Effector memory CD4-positive, alpha-beta T cell (primary cell): ENCODE results near the gene HIBADH.

Source experiments
- DNase-seq, 3 donors: peaks; one replicate each; pipeline ENCODE4 v3.0.0-alpha.2; 2020
- H3K27ac ChIP-seq: 2 replicates; pipeline ENCODE4 v1.7.0; 2013; ENCODE audit warnings: mild to moderate bottlenecking, low read length, moderate library complexity; ENCODE audit not compliant: insufficient read depth, poor library complexity, severe bottlenecking
- H3K27me3 ChIP-seq: replicated peaks from 2 replicates; pipeline ENCODE4 v1.7.0; 2013; ENCODE audit warnings: mild to moderate bottlenecking, low read length; ENCODE audit not compliant: insufficient read depth, control insufficient read depth, poor library complexity, severe bottlenecking
- H3K36me3 ChIP-seq: 2 replicates; pipeline ENCODE4 v1.7.0; 2013; ENCODE audit warnings: mild to moderate bottlenecking, low read length, moderate library complexity; ENCODE audit not compliant: control insufficient read depth, insufficient read depth
- H3K4me1 ChIP-seq: 2 replicates; pipeline ENCODE4 v1.7.0; 2013; ENCODE audit warnings: low read length, mild to moderate bottlenecking; ENCODE audit not compliant: control insufficient read depth, insufficient read depth, poor library complexity, severe bottlenecking
- H3K4me3 ChIP-seq: 2 replicates; pipeline ENCODE4 v1.7.0; 2013; ENCODE audit warnings: low read length, low read depth, mild to moderate bottlenecking; ENCODE audit not compliant: insufficient read depth, poor library complexity, severe bottlenecking
- H3K9me3 ChIP-seq: 2 replicates; pipeline ENCODE4 v1.7.0; 2013; ENCODE audit warnings: mild to moderate bottlenecking, low read length, moderate library complexity; ENCODE audit not compliant: control insufficient read depth

Gene HIBADH

DNA sequence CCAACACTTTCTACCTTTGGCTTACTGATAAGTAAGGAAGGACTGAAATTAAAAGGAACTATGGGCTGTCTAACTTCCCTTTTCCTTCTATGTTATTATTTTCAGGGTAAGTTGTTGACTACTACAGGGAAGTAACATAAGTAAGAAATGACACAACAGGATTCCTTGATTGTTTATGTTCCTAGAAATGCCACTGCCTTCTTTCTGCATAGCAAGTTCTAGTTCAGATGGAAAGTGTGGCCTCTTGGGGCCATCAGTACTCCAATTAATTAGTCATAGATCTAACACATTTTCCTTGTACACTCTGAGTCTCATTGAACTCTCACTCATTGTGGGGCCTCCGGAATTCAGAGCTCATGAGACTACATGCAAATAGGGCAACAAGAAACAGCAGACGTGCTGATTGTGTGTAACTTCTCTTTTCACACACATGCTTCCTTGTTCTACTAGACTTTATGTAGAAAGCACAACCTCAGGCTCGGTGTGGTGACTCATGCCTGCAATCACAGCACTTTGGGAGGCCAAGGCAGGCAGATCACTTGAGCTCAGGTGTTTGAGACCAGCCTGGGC lies 35.3 kb upstream of the HIBADH start:
- no peak overlapping the region for H3K27ac ChIP-seq
- no peaks in the 10 kb centered on the region for H3K4me1 ChIP-seq

DNA sequence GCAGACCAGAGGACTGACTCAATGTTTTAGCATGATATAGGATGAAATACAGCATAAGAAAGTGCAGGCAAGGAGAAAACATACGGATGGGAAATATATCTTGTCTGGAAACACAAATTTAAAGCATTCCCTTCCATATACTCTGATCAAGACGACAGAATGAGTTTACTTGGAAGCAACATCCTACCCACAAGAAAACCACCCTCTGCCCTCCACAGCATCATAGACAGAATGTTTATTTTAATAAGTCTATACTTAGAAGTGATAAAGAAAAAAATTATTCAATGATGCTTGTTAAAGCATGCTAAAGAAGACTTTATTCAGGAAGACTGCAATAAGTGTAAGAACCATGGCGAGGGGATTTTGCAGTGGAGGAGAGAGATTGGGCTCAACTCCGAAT lies 32.4 kb upstream of the HIBADH start:
- Histone ChIP-seq H3K9me3 (no peaks in the 10 kb centered on the region), H3K27me3 (no peaks in the 10 kb centered on the region), H3K4me1 (no peaks in the 10 kb centered on the region), H3K4me3 (no peak overlapping the region), H3K36me3 (no peaks in the 10 kb centered on the region), H3K27ac (no peak overlapping the region)
- no peak for DNase-seq

More for the DNA sequence above, 35.3 kb upstream of the HIBADH start:
- no peak for DNase-seq
- Histone ChIP-seq H3K36me3 (no peaks in the 10 kb centered on the region), H3K27me3 (no peaks in the 10 kb centered on the region), H3K9me3 (no peaks in the 10 kb centered on the region), H3K4me3 (no peak overlapping the region)

DNA sequence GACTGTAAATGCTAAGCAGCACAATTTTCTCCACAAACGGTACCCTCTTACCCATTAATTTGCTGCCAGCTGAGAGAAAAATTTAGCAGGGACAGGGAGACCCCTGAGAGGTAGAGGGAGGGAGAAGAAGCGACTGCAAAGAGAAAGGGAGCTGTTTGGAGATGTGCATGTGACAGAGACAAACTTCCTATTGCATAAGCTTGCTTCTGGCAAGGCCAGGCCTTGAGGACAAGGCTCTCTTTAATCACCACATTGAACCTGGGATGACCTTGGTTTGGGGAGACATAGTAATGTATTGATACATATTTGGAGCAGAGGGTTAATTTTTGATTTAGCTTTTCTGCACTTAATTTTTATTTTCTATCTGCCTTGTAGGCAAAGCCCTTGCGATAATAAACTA lies 31.1 kb upstream of the HIBADH start:
- no peak overlapping the region for H3K27ac ChIP-seq
- DNase-seq = no peak
- no peaks in the 10 kb centered on the region for H3K9me3 ChIP-seq

DNA sequence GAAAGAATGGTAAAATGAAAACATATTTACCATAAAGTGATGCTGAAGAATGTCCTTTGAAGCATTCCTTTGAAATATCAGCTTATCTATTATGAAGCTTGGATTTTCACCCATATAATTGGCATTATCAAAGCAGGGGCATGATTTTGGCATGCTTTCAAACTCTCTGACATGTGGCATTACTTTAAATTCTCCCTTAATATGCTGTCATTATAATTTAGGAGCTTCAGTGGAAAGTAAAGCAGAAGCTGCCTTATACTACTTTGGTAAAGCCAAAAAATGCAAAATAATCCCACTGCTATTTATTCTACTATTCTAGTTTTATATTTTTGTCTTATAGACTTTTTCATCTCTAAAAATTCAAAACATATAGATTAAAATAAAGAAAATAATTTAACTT lies 28.0 kb upstream of the HIBADH start:
- H3K4me1 ChIP-seq = no peaks in the 10 kb centered on the region
- H3K9me3 ChIP-seq = no peaks in the 10 kb centered on the region
- no peak for DNase-seq
- no peaks in the 10 kb centered on the region for H3K27me3 ChIP-seq
- H3K27ac ChIP-seq = no peak overlapping the region
- no peak overlapping the region for H3K4me3 ChIP-seq
- no peaks in the 10 kb centered on the region for H3K36me3 ChIP-seq

More for the DNA sequence above, 31.1 kb upstream of the HIBADH start:
- Histone ChIP-seq H3K27me3 (no peaks in the 10 kb centered on the region), H3K36me3 (no peaks in the 10 kb centered on the region), H3K4me3 (no peak overlapping the region), H3K4me1 (no peaks in the 10 kb centered on the region)

DNA sequence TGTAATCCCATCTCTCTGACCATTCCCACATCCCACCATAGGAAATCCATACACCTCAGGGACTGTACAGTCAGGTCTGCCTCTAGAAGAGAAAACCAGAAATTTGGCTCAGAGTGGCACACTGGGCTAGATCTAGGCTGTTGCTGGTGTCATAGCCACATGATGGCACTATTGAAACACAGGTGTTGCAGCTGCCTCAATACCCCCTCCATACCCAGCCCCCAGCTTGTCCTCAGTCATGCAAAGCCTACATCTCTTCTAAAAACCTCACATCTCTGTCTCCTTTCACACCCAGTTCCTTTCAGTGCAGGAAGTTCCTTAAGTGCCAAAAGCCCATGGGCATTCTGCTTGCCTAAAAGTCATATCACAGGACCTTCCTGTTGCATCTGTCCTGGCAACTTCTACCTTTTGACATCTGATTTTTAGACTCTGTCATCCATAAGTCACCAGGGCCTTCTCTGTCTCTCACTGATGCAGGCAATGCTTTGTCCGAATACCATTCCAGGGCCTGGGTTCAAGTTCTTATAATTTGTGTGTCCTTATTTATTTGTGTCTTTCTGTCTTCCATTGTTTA lies 27.0 kb upstream of the HIBADH start:
- H3K4me3 ChIP-seq = no peak overlapping the region
- H3K36me3 ChIP-seq = no peaks in the 10 kb centered on the region
- DNase-seq = no peak
- H3K27ac ChIP-seq = no peak overlapping the region
- H3K27me3 ChIP-seq = no peaks in the 10 kb centered on the region
- H3K9me3 ChIP-seq = no peaks in the 10 kb centered on the region
- H3K4me1 ChIP-seq = no peaks in the 10 kb centered on the region

DNA sequence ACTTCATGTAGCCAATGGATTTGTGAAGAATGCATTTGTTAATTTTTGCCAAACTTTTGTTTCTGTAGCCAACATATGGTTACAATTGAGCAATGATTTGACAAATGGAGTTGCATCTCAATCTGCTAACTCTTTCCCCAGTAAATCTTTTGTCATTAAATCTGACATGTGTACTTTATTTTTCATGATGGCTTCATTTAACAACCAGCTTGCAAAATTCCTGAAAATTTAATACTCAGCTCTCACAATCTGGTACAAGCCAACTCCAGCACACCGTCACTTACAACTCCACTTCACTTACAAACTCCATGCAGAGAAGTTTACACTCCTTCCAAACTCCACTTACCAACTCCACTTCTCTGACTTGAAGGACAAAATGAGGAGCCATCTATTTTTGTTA lies 26.5 kb upstream of the HIBADH start:
- H3K4me1 ChIP-seq = no peaks in the 10 kb centered on the region
- H3K4me3 ChIP-seq = no peak overlapping the region
- H3K9me3 ChIP-seq = no peaks in the 10 kb centered on the region
- H3K27ac ChIP-seq = no peak overlapping the region
- H3K36me3 ChIP-seq = no peaks in the 10 kb centered on the region
- DNase-seq = no peak
- H3K27me3 ChIP-seq = no peaks in the 10 kb centered on the region

DNA sequence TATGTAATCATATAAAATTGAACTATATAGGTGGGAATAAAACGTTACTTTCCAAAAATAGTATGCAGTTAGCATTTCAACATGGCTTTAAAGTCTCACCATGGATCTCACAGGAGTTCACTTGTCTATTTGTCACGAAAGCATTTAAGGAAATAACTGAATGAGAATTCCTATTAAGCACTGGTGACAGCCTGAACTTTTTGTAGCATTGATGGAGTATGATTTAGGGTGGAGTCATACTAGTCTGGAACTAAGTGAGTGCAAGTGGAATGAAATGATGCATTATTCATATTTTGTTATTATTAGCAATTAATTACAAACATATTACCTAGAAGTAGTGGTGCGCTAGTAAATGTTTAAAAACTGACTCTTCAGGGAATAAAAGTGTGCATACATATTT lies 26.0 kb upstream of the HIBADH start:
- Histone ChIP-seq H3K27me3 (no peaks in the 10 kb centered on the region), H3K36me3 (no peaks in the 10 kb centered on the region), H3K27ac (no peak overlapping the region), H3K4me1 (no peaks in the 10 kb centered on the region), H3K9me3 (no peaks in the 10 kb centered on the region), H3K4me3 (no peak overlapping the region)
- no peak for DNase-seq

DNA sequence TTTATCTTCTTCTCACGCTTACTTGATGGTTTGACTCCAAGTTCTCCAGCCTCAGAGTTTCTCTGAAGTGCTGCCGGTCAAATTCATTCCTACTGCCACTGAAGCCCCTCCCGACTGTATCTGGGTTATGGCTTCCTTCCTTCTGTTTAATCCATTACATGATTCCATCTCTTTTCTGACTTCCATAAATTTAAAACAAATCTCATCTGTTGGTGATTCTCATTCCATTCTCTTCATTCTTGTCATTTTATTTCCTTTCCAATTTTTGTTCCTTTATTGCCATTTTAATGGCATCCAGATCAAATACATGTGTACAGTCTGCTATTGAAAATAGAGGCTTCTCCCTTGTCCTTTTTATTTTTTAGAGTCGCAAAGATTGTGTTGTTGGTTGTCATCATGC lies 25.4 kb upstream of the HIBADH start:
- Histone ChIP-seq H3K4me1 (no peaks in the 10 kb centered on the region), H3K36me3 (no peaks in the 10 kb centered on the region), H3K27ac (no peak overlapping the region), H3K27me3 (no peaks in the 10 kb centered on the region), H3K9me3 (no peaks in the 10 kb centered on the region), H3K4me3 (no peak overlapping the region)
- no peak for DNase-seq

DNA sequence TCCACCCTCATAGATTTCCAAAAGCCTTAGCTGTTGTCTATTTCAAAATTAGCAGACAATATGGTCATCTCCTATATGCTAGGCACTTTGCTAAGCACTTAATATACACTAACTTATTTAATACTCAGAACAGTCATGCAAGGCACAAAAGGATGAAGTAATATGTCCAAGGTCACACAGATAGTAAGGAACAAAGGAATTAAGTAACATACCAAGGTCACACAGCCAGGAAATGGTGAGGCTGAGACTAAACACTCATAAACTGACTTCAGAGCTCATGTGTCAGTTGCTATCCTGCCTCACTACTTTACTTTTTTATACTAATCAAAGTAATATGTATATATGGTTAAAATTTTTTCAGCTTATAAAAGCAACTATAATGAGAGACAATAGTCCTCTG lies 23.6 kb upstream of the HIBADH start:
- Histone ChIP-seq H3K27ac (no peak overlapping the region), H3K9me3 (no peaks in the 10 kb centered on the region), H3K36me3 (no peaks in the 10 kb centered on the region), H3K27me3 (no peaks in the 10 kb centered on the region), H3K4me1 (no peaks in the 10 kb centered on the region), H3K4me3 (no peak overlapping the region)
- DNase-seq = no peak

DNA sequence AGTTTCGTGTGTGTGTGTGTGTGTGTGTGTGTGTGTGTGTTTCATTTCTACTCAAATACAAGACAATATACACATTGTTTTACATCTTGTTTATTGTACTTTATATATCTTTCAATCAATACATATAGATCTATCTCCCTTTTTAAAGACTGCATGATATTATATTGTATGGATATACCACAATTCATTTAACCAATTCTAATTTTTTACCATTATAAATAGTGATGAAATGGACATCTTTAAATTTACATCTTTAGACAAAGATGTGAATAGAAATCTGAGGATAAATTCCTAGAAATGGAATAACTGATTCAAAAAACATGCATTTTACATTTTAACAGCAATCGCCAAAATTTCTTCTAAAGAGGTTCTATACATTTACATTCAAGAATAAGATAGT lies 23.2 kb upstream of the HIBADH start:
- no peaks in the 10 kb centered on the region for H3K27me3 ChIP-seq
- no peak overlapping the region for H3K4me3 ChIP-seq
- no peak for DNase-seq
- H3K27ac ChIP-seq = no peak overlapping the region
- H3K4me1 ChIP-seq = no peaks in the 10 kb centered on the region
- no peaks in the 10 kb centered on the region for H3K9me3 ChIP-seq
- H3K36me3 ChIP-seq = no peaks in the 10 kb centered on the region
